Ishikawa (cell line): ENCODE results near the gene MORF4L2.

Experiments
- EP300 ChIP-seq: IDR thresholded peaks from 2 replicates; pipeline ENCODE4 v1.6.1; 2012; ENCODE audit warnings: borderline replicate concordance
- FOXM1 ChIP-seq: IDR thresholded peaks from 2 replicates; pipeline ENCODE4 v1.6.1; 2012; ENCODE audit warnings: low read depth, borderline replicate concordance
- RAD21 ChIP-seq: IDR thresholded peaks from 2 replicates; pipeline ENCODE4 v1.6.1; 2012; ENCODE audit warnings: low read depth
- TEAD4 ChIP-seq: IDR thresholded peaks from 2 replicates; pipeline ENCODE4 v1.6.1; 2012
- YY1 ChIP-seq: IDR thresholded peaks from 2 replicates; pipeline ENCODE4 v1.6.1; 2012; ENCODE audit warnings: low read depth
- ZBTB7A ChIP-seq: IDR thresholded peaks from 2 replicates; pipeline ENCODE4 v1.6.1; 2012; ENCODE audit warnings: low read depth
- TF ChIP-seq, protein P1 (sequence below): IDR thresholded peaks from 2 replicates; pipeline ENCODE4 v1.6.1; 2012; ENCODE audit warnings: low read depth, mild to moderate bottlenecking
- TF ChIP-seq, protein P2 (sequence below): IDR thresholded peaks from 2 replicates; pipeline ENCODE4 v1.6.1; 2012

DNA sequence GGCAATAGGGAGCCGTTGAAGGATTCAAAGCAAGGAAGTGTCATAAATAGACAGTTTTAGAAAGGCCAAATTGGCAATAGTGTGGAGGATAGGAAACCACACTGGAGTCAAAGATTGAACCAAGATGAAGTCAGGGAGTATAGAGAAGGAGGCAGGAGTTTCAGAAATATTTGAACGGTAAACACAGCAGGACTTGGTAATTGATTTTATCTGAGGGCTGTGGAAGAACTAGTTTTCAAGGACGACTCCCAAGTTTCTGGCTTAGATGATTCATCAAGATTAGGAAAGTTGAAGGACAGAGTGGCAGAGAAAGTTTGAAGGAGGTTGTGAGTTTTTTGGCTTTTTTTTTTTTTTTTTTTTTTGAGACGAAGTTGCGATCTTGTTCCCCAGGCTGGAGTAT lies 12.7 kb upstream of the MORF4L2 start:
- TF ChIP-seq RAD21 (no peak), YY1 (no peak), EP300 (no peak), ZBTB7A (no peak), FOXM1 (no peak), TEAD4 (no peak)
- TF ChIP-seq, protein P1, sequence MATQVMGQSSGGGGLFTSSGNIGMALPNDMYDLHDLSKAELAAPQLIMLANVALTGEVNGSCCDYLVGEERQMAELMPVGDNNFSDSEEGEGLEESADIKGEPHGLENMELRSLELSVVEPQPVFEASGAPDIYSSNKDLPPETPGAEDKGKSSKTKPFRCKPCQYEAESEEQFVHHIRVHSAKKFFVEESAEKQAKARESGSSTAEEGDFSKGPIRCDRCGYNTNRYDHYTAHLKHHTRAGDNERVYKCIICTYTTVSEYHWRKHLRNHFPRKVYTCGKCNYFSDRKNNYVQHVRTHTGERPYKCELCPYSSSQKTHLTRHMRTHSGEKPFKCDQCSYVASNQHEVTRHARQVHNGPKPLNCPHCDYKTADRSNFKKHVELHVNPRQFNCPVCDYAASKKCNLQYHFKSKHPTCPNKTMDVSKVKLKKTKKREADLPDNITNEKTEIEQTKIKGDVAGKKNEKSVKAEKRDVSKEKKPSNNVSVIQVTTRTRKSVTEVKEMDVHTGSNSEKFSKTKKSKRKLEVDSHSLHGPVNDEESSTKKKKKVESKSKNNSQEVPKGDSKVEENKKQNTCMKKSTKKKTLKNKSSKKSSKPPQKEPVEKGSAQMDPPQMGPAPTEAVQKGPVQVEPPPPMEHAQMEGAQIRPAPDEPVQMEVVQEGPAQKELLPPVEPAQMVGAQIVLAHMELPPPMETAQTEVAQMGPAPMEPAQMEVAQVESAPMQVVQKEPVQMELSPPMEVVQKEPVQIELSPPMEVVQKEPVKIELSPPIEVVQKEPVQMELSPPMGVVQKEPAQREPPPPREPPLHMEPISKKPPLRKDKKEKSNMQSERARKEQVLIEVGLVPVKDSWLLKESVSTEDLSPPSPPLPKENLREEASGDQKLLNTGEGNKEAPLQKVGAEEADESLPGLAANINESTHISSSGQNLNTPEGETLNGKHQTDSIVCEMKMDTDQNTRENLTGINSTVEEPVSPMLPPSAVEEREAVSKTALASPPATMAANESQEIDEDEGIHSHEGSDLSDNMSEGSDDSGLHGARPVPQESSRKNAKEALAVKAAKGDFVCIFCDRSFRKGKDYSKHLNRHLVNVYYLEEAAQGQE = no peak
- TF ChIP-seq, protein P2, sequence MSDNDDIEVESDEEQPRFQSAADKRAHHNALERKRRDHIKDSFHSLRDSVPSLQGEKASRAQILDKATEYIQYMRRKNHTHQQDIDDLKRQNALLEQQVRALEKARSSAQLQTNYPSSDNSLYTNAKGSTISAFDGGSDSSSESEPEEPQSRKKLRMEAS = no peak
